Kidney epithelial cell (primary cell): ENCODE results near the gene MYOCD. TPM values are rescaled to one million over a fixed set of nuclear protein-coding genes. Genes with fewer than 3 reads are reported as not detected.

ENCODE experiments used
- DNase-seq: peaks from one replicate; pipeline ENCODE4 v3.0.0-alpha.2; 2010; ENCODE audit warnings: low read depth
- H3K27me3 ChIP-seq: 2 replicates; pipeline ENCODE4 v1.6.0; 2011; ENCODE audit warnings: low read length; ENCODE audit not compliant: control insufficient read depth, insufficient read depth
- H3K36me3 ChIP-seq: 2 replicates; pipeline ENCODE4 v1.5.1; 2011; ENCODE audit warnings: low read length; ENCODE audit not compliant: control insufficient read depth, insufficient read depth
- H3K4me3 ChIP-seq: 2 replicates; pipeline ENCODE4 v1.5.1; 2011; ENCODE audit warnings: low read depth, mild to moderate bottlenecking, control low read depth, low read length
- CTCF ChIP-seq: IDR thresholded peaks from 2 replicates; pipeline ENCODE4 v1.5.1; 2011; ENCODE audit warnings: mild to moderate bottlenecking, moderate library complexity, low read length, control low read depth, inconsistent platforms; ENCODE audit not compliant: insufficient read depth, poor library complexity, severe bottlenecking
- total RNA-seq: library from RNA; depleted of rRNA; stranded (reverse); fragments of >200 nt; gene quantifications from 2 replicates; pipeline ENCODE4 v1.2.3, GENCODE V29; 2015

MYOCD gene
- total RNA-seq, 1 donor from 2014 or later = 2.1 TPM

- no peaks in the 10 kb centered on the region for H3K27me3 ChIP-seq
- no peak for TF ChIP-seq CTCF
- DNase-seq = no peak
- H3K4me3 ChIP-seq = no peak overlapping the region
- H3K36me3 ChIP-seq = no peaks in the 10 kb centered on the region
These were observed 43.0 kb upstream of the MYOCD start for GRCh38 chr17:12622726-12623125.

- TF ChIP-seq CTCF = no peak
These were observed 42.4 kb upstream of the MYOCD start for GRCh38 chr17:12623220-12623848.

GRCh38 chr17:12624211-12624610 is 41.5 kb upstream of the MYOCD start:
- DNase-seq = no peak
- no peak for TF ChIP-seq CTCF
- Histone ChIP-seq H3K4me3 (no peak overlapping the region), H3K36me3 (no peaks in the 10 kb centered on the region), H3K27me3 (no peaks in the 10 kb centered on the region)

More at GRCh38 chr17:12623220-12623848, 42.4 kb upstream of the MYOCD start:
- Histone ChIP-seq H3K27me3 (no peaks in the 10 kb centered on the region), H3K4me3 (no peak overlapping the region), H3K36me3 (no peaks in the 10 kb centered on the region)
- DNase-seq = no peak

GRCh38 chr17:12625092-12625491 is 40.6 kb upstream of the MYOCD start:
- no peak for TF ChIP-seq CTCF
- no peak overlapping the region for H3K4me3 ChIP-seq
- no peaks in the 10 kb centered on the region for H3K27me3 ChIP-seq
- no peak for DNase-seq
- no peaks in the 10 kb centered on the region for H3K36me3 ChIP-seq

- peak; percentile 45 for DNase-seq
- Histone ChIP-seq H3K36me3 (no peaks in the 10 kb centered on the region), H3K27me3 (no peaks in the 10 kb centered on the region), H3K4me3 (no peak overlapping the region)
- TF ChIP-seq CTCF = no peak
These were observed 38.5 kb upstream of the MYOCD start for GRCh38 chr17:12627177-12627629.
